GM12891 (cell line): ENCODE results near the gene ZC3H12C.

Experiments
- POLR2A ChIP-seq: IDR thresholded peaks from 2 replicates; pipeline ENCODE4 v1.6.1; 2011; ENCODE audit warnings: low read depth, low read length, control low read depth
- POLR2AphosphoS5 ChIP-seq: IDR thresholded peaks from 2 replicates; pipeline ENCODE4 v1.6.1; 2011; ENCODE audit warnings: low read depth, low read length, control low read depth
- SPI1 ChIP-seq: IDR thresholded peaks from 2 replicates; pipeline ENCODE4 v1.6.1; 2011; ENCODE audit warnings: low read depth, low read length, control low read depth
- TAF1 ChIP-seq: IDR thresholded peaks from 2 replicates; pipeline ENCODE4 v1.6.1; 2011; ENCODE audit warnings: low read depth, low read length, control low read depth

DNA sequence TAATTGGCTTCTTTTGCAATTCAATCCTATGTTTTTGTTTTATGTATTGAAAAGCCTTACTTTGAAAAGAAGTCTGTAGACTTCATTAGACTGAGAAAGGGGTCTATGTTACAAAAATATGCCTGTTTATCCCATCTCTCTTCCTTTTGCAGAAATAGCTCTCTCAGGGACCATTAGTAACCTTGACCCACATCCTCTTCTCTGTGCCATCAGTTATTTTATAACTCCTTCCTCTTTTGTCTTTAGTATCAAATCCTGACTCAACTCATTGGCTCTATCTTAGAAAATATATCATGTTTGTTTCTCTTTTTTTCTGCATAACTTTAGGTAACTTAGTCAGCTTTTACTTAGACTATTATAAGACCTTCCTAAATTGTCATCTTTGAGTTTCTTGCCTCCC is 20.3 kb downstream of the ZC3H12C start:
- TF ChIP-seq POLR2A, result no peak
- TF ChIP-seq POLR2AphosphoS5, result no peak
- no peak for TF ChIP-seq TAF1
- no peak for TF ChIP-seq SPI1
